A549 treated with AZD2906 at 1 μM for 4 hours (cell line): Measurements from ENCODE around the gene GNPTG. TPM values are rescaled to one million over a fixed set of nuclear protein-coding genes. Genes with fewer than 3 reads are reported as not detected.

Experiments used
- total RNA-seq: library from RNA; stranded (reverse); fragments of 200-300 nt; extraction: Qiagen RNA extraction; gene quantifications from 5 replicates; pipeline ENCODE4 v1.2.3, GENCODE V29; 2022

The GNPTG gene
- total RNA-seq: 23.0 to 38.6 TPM (median 34.7 TPM) in 5 replicates

GRCh38 chr16:1351582-1352362 is at the start of gene GNPTG, which contains the start of gene TSR3:
GNPTG (plus strand) TSS chr16:1351931; CDS start chr16:1351966, 35 bp downstream.
TSR3 (minus strand) TSS chr16:1351878; CDS start chr16:1351804, 74 bp downstream.

GRCh38 chr16:1308977-1309885 is 42.5 kb upstream of the GNPTG start, which contains the start of gene UBE2I:
UBE2I (plus strand) TSS chr16:1309636; CDS start chr16:1314031, 4,395 bp downstream.

GRCh38 chr16:1333149-1333812 is 18.4 kb upstream of the GNPTG start, which contains the start of gene BAIAP3:
BAIAP3 (plus strand) TSS chr16:1333645; CDS start chr16:1338550, 4,905 bp downstream.

Other genes starting within 250 kb of the GNPTG start
- 12.7 to 20.5 TPM (median 17.0 TPM) in 5 replicates for gene CACNA1H, start 198.8 kb upstream of the GNPTG start, total RNA-seq
- 0.07 to 0.16 TPM (median 0.13 TPM) in 4 of 5 replicates, not detected in the other for gene TPSG1, start 126.7 kb upstream of the GNPTG start, total RNA-seq
- gene TPSB2, start 121.7 kb upstream of the GNPTG start, total RNA-seq: 0.09 to 0.11 TPM in 2 of 5 replicates, not detected in the others
- gene TPSAB1, start 111.2 kb upstream of the GNPTG start, total RNA-seq: 0.06 to 0.10 TPM in 2 of 5 replicates, not detected in the others
- not detected in 5 replicates for gene TPSD1, start 95.9 kb upstream of the GNPTG start, total RNA-seq
- 148 to 182 TPM (median 160 TPM) in 5 replicates for gene UBE2I, start 42.3 kb upstream of the GNPTG start, total RNA-seq
- 0.69 to 1.4 TPM (median 0.95 TPM) in 5 replicates for gene BAIAP3, start 18.3 kb upstream of the GNPTG start, total RNA-seq
- 54.8 to 98.7 TPM (median 96.4 TPM) in 5 replicates for gene TSR3, start 53 bp upstream of the GNPTG start, total RNA-seq
- gene UNKL, start 62.8 kb downstream of the GNPTG start, total RNA-seq: 14.9 to 25.3 TPM (median 24.1 TPM) in 5 replicates
- 32.7 to 37.9 TPM (median 35.6 TPM) in 5 replicates for gene UQCC4, start 68.8 kb downstream of the GNPTG start, total RNA-seq
- not detected in 5 replicates for gene PERCC1, start 79.1 kb downstream of the GNPTG start, total RNA-seq
- gene CCDC154, start 92.6 kb downstream of the GNPTG start, total RNA-seq: 0.07 to 0.36 TPM (median 0.18 TPM) in 5 replicates
- gene CLCN7, start 123.1 kb downstream of the GNPTG start, total RNA-seq: 61.5 to 77.6 TPM (median 71.6 TPM) in 5 replicates
- gene PTX4, start 137.0 kb downstream of the GNPTG start, total RNA-seq: 0.03 TPM in 1 of 5 replicates, not detected in the others
- 25.9 to 42.3 TPM (median 36.3 TPM) in 5 replicates for gene TELO2, start 141.4 kb downstream of the GNPTG start, total RNA-seq
- gene TMEM204, start 181.7 kb downstream of the GNPTG start, total RNA-seq: 0.08 to 0.11 TPM (median 0.09 TPM) in 4 of 5 replicates, not detected in the other